HL-60/S4 treated with phorbol 12-myristate 13-acetate at 8.2 ng/mL for 4 days and 3 days (cell line): ENCODE data around the gene ZNF608.

Experiments
- in situ Hi-C: fragments of 300-500 bp; cut with MboI; formaldehyde crosslinking; loops from 2 replicates; pipeline ENCODE4 v1.15.0; 2022; ENCODE audit warnings: low sequenced_read_pairs

Gene ZNF608

GRCh38 chr5:124721229-124721735, 25.2 kb downstream of the ZNF608 start:
- in situ Hi-C loops, result no loop called here

GRCh38 chr5:124720593-124720992, 25.8 kb downstream of the ZNF608 start:
- in situ Hi-C loops, result no loop called here

GRCh38 chr5:124719113-124719967, 27.1 kb downstream of the ZNF608 start:
- in situ Hi-C loops, result no loop called here

GRCh38 chr5:124718380-124718789, 28.1 kb downstream of the ZNF608 start:
- in situ Hi-C loops, result no loop called here

GRCh38 chr5:124716169-124716568, 30.3 kb downstream of the ZNF608 start:
- in situ Hi-C loops, result no loop called here

- in situ Hi-C loops, result no loop called here
Observed at GRCh38 chr5:124714910-124715309, 31.5 kb downstream of the ZNF608 start.

- in situ Hi-C loops, result no loop called here
Observed at GRCh38 chr5:124713595-124713994, 32.8 kb downstream of the ZNF608 start.

GRCh38 chr5:124712731-124713305, 33.6 kb downstream of the ZNF608 start:
- in situ Hi-C loops, result no loop called here

GRCh38 chr5:124708086-124708485, 38.4 kb downstream of the ZNF608 start:
- in situ Hi-C loops, result no loop called here

GRCh38 chr5:124707520-124707919, 38.9 kb downstream of the ZNF608 start:
- in situ Hi-C loops, result no loop called here

- in situ Hi-C loops, result no loop called here
Observed at GRCh38 chr5:124706729-124707361, 39.6 kb downstream of the ZNF608 start.

GRCh38 chr5:124706051-124706450, 40.4 kb downstream of the ZNF608 start:
- in situ Hi-C loops, result no loop called here

GRCh38 chr5:124705577-124705976, 40.9 kb downstream of the ZNF608 start:
- in situ Hi-C loops, result no loop called here

GRCh38 chr5:124704594-124705284, 41.7 kb downstream of the ZNF608 start:
- in situ Hi-C loops, result no loop called here

- in situ Hi-C loops, result no loop called here
Observed at GRCh38 chr5:124703995-124704394, 42.4 kb downstream of the ZNF608 start.

- in situ Hi-C loops, result no loop called here
Observed at GRCh38 chr5:124702525-124702924, 43.9 kb downstream of the ZNF608 start.

GRCh38 chr5:124701873-124702425, 44.5 kb downstream of the ZNF608 start:
- in situ Hi-C loops, result no loop called here

- in situ Hi-C loops, result no loop called here
Observed at GRCh38 chr5:124701016-124701415, 45.4 kb downstream of the ZNF608 start.

GRCh38 chr5:124700333-124700732, 46.1 kb downstream of the ZNF608 start:
- in situ Hi-C loops, result no loop called here

GRCh38 chr5:124698770-124699169, 47.7 kb downstream of the ZNF608 start:
- in situ Hi-C loops, result no loop called here
